HepG2 (cell line): ENCODE data around the gene TULP4. TPM values are rescaled to one million over a fixed set of nuclear protein-coding genes. Genes with fewer than 3 reads are reported as not detected.

ENCODE experiments used
- ATAC-seq: fragments of 200-7000 bp; cut with Tn5 transposase; 3 replicates; pipeline ENCODE4 v1.9.1; 2020; ENCODE audit warnings: mild to moderate bottlenecking, moderate library complexity
- BruUV-seq: library from RNA; stranded (reverse); fragments of 400-500 nt; replicated peaks from 2 replicates; lab custom pipeline; 2021; lab: Mats Ljungman, UMichigan
- CTCF ChIA-PET: fragments of 300-600 bp; formaldehyde crosslinking; extraction: SDS; loops from one replicate; lab custom pipeline; 2021; ENCODE audit warnings: low total read pairs, inconsistent platforms, low intra/inter-chr PET ratio; lab: Yijun Ruan, JAX
- POLR2A ChIA-PET: fragments of 350-600 bp; sonication (Branson Sonifier 250); formaldehyde crosslinking; loops from one replicate; lab custom pipeline; 2020; ENCODE audit warnings: antibody characterized with exemption, inconsistent platforms; lab: Yijun Ruan, JAX
- DNase-seq: peaks from one replicate; pipeline ENCODE4 v3.0.0-alpha.2; 2015; ENCODE audit warnings: low spot score
- FAIRE-seq: peaks from 3 replicates; lab custom pipeline; 2011; peaks lifted over from hg19 to GRCh38; lab: Jason Lieb, UNC
- H2AFZ ChIP-seq: one replicate; pipeline ENCODE4 v1.6.1; 2011; ENCODE audit warnings: low read length, inconsistent platforms
- H3K27ac ChIP-seq: fragments of 300-600 bp; 3 replicates; pipeline ENCODE4 v1.8.0; 2011; ENCODE audit warnings: mixed run types, mild to moderate bottlenecking, mixed read lengths, low read length, inconsistent platforms; ENCODE audit not compliant: insufficient read depth; ENCODE audit errors: extremely low read length
- H3K27me3 ChIP-seq, 2 experiments: fragments of 200-600 bp in 1 of 2; 2 replicates in 1 of 2; 3 replicates in 1 of 2; pipeline versions ENCODE4 v1.6.0 to v1.8.0; 2011; ENCODE audit warnings: low read length in 2 of 2, mild to moderate bottlenecking in 2 of 2, moderate library complexity in 2 of 2, inconsistent platforms in 1 of 2; ENCODE audit not compliant: insufficient read depth in 2 of 2, control insufficient read depth in 1 of 2
- H3K36me3 ChIP-seq, 2 experiments: fragments of 200-600 bp in 1 of 2; replicated peaks in 1 of 2; 2 replicates in 1 of 2; 3 replicates in 1 of 2; pipeline versions ENCODE4 v1.5.1 to v1.8.0; 2011; ENCODE audit warnings: low read length in 2 of 2, inconsistent platforms in 1 of 2; ENCODE audit not compliant: insufficient read depth in 2 of 2, control insufficient read depth in 1 of 2
- H3K4me1 ChIP-seq: 2 replicates; pipeline ENCODE4 v1.5.1; 2012; ENCODE audit warnings: low read length, inconsistent platforms; ENCODE audit not compliant: insufficient read depth
- H3K4me2 ChIP-seq: 2 replicates; pipeline ENCODE4 v1.6.0; 2011; ENCODE audit warnings: low read depth, low read length, inconsistent platforms
- H3K4me3 ChIP-seq, 3 experiments: fragments of 200-600 bp in 1 of 3; sonication (generic), shearing (Covaris generic) in 1 of 3; replicated peaks in 1 of 3; 2 replicates each; pipeline ENCODE4 v1.5.1; 2011 to 2016; ENCODE audit warnings: low read length in 3 of 3, inconsistent platforms in 2 of 3, low read depth in 2 of 3, mild to moderate bottlenecking in 2 of 3, control low read depth in 1 of 3, mixed read lengths in 1 of 3; ENCODE audit not compliant: insufficient read depth in 1 of 3
- H3K79me2 ChIP-seq: one replicate; pipeline ENCODE4 v1.6.1; 2011; ENCODE audit warnings: low read length, inconsistent platforms; ENCODE audit not compliant: insufficient read depth
- H3K9ac ChIP-seq: 2 replicates; pipeline ENCODE4 v1.6.0; 2011; ENCODE audit warnings: mild to moderate bottlenecking, low read depth, low read length, inconsistent platforms; ENCODE audit not compliant: insufficient read depth
- H3K9me3 ChIP-seq: 2 replicates; pipeline ENCODE4 v1.5.1; 2012; ENCODE audit warnings: mild to moderate bottlenecking, low read length
- H4K20me1 ChIP-seq: 2 replicates; pipeline ENCODE4 v1.6.0; 2011; ENCODE audit warnings: inconsistent platforms, mild to moderate bottlenecking, low read length, moderate library complexity; ENCODE audit not compliant: insufficient read depth
- FIP1L1 ChIP-seq: fragments of 200-400 bp; formaldehyde crosslinking; IDR thresholded peaks from 2 replicates; pipeline ENCODE4 v1.6.1; 2018; ENCODE audit warnings: low read depth, mild to moderate bottlenecking, low read length, moderate library complexity, borderline replicate concordance; ENCODE audit not compliant: insufficient read depth
- MATR3 ChIP-seq: sonication (generic); formaldehyde crosslinking; IDR thresholded peaks from 2 replicates; pipeline ENCODE4 v1.4.0; 2020; ENCODE audit warnings: missing genetic modification reagents
- NFKB2 ChIP-seq: sonication (generic); formaldehyde crosslinking; IDR thresholded peaks from 2 replicates; pipeline ENCODE4 v1.4.0; 2020; ENCODE audit warnings: missing genetic modification reagents, borderline replicate concordance
- NRL ChIP-seq: sonication (generic); formaldehyde crosslinking; IDR thresholded peaks from 2 replicates; pipeline ENCODE4 v1.5.0; 2020; ENCODE audit warnings: missing genetic modification reagents, mild to moderate bottlenecking, moderate library complexity, borderline replicate concordance
- REXO4 ChIP-seq: sonication (generic); formaldehyde crosslinking; IDR thresholded peaks from 2 replicates; pipeline ENCODE4 v1.8.0; 2022; ENCODE audit warnings: missing genetic modification reagents, mild to moderate bottlenecking, borderline replicate concordance
- SAP130 ChIP-seq: IDR thresholded peaks from 2 replicates; pipeline ENCODE4 v1.6.1; 2016; ENCODE audit warnings: low read depth
- TBP ChIP-seq: sonication (generic); formaldehyde crosslinking; IDR thresholded peaks from 2 replicates; pipeline ENCODE4 v1.5.0; 2020; ENCODE audit warnings: missing genetic modification reagents
- ZBTB33 ChIP-seq: sonication (generic); formaldehyde crosslinking; IDR thresholded peaks from 2 replicates; pipeline ENCODE4 v1.4.0; 2020; ENCODE audit warnings: missing genetic modification reagents
- ZNF331 ChIP-seq: sonication (generic); formaldehyde crosslinking; IDR thresholded peaks from 2 replicates; pipeline ENCODE4 v1.4.0; 2020; ENCODE audit warnings: missing genetic modification reagents
- WGBS: methylation state at CpG from one replicate; pipeline ENCODE4 v1.1.6; 2017; ENCODE audit warnings: low lambda C conversion rate; 5-methylcytosine and 5-hydroxymethylcytosine counted together
- in situ Hi-C: cut with HindIII; loops from 2 replicates; pipeline ENCODE4 v1.10.0; 2017; ENCODE audit warnings: low pct_unique_long_range_greater_than_20kb; ENCODE audit not compliant: extremely low pct_ligation_motif_present
- intact Hi-C: fragments of 100-400 bp; cut with micrococcal nuclease; formaldehyde crosslinking; loops from one replicate; pipeline ENCODE4 v1.10.0; 2022; ENCODE audit not compliant: unreplicated experiment
- polyA plus RNA-seq, 8 experiments: library from polyadenylated mRNA; depleted of rRNA in 3 of 8; stranded (reverse) in 7 of 8; unstranded in 1 of 8; fragments of >200 nt; fragmentation: Illumina TruSeq in 4 of 8; extraction: Trizol in 4 of 8; gene quantifications; 2 replicates each; pipeline versions ENCODE4 v1.2.1 to v1.2.3, GENCODE V29; 2011 to 2016; ENCODE audit warnings: low read depth in 4 of 8, missing spikeins in 1 of 8, mixed read lengths in 1 of 8; ENCODE audit not compliant: insufficient read depth in 1 of 8
- total RNA-seq, 5 experiments: library from RNA; depleted of rRNA; stranded (reverse); fragments of >200 nt; fragmentation: Illumina TruSeq; extraction: Trizol; gene quantifications; 2 replicates each; pipeline ENCODE4 v1.2.3, GENCODE V29; 2016; ENCODE audit warnings: low read depth in 1 of 5

The TULP4 gene
- total and polyA plus RNA-seq, 2 of the 13 experiments (the other 11 are each of a cell fraction or from before 2014, with no cell fraction given): 21.1 to 122 TPM

- intact Hi-C loops: no loop called here
- ChIA-PET POLR2A (no interaction called here), CTCF (no interaction called here)
- no peak overlapping the region for H3K9ac ChIP-seq
- no peaks in the 10 kb centered on the region for H4K20me1 ChIP-seq
- no peaks in the 10 kb centered on the region for H3K27me3 ChIP-seq
- in situ Hi-C loops: no loop called here
- no peak overlapping the region for H3K4me3 ChIP-seq
- no TSS peak for BruUV-seq
- no peak for TF ChIP-seq REXO4 (CRISPR knock-in tag)
- TF ChIP-seq MATR3 (CRISPR knock-in tag): no peak
- no peak for TF ChIP-seq SAP130 (CRISPR knock-in tag)
- TF ChIP-seq FIP1L1: no peak
- no peak for TF ChIP-seq NRL (CRISPR knock-in tag)
- no peak for TF ChIP-seq NFKB2 (CRISPR knock-in tag)
- TF ChIP-seq TBP (CRISPR knock-in tag): no peak
- TF ChIP-seq ZNF331 (CRISPR knock-in tag): peak; percentile 85
- 0 out of 2 replicates have a peak, but pooled peaks have one; percentile 26 for TF ChIP-seq ZBTB33 (CRISPR knock-in tag)
- H3K4me1 ChIP-seq: peaks cover 8% of the 10 kb centered on the region; the same call in 1 of the 2 replicates
- H3K4me2 ChIP-seq: no peak overlapping the region
- H3K27ac ChIP-seq: no peak overlapping the region
- H3K79me2 ChIP-seq: peaks cover 12% of the 10 kb centered on the region
- no peak overlapping the region for H2AFZ ChIP-seq
- no peaks in the 10 kb centered on the region for H3K9me3 ChIP-seq
- FAIRE-seq: no peak
- H3K36me3 ChIP-seq: peaks cover 1 to 24% of the 10 kb centered on the region in 2 experiments; a peak in 4 of 5 replicates
- no peak for DNase-seq
- WGBS: 88% methylated on average over 4 of the region's 4 CpGs
- no peak for ATAC-seq
Observed at GRCh38 chr6:158377860-158378259, 65.6 kb downstream of the TULP4 start.
